HepG2 (cell line): Measurements from ENCODE around the gene ABCD1. TPM values are rescaled to one million over a fixed set of nuclear protein-coding genes. Genes with fewer than 3 reads are reported as not detected.

Experiments
- ATAC-seq: fragments of 200-7000 bp; cut with Tn5 transposase; 3 replicates; pipeline ENCODE4 v1.9.1; 2020; ENCODE audit warnings: mild to moderate bottlenecking, moderate library complexity
- BruUV-seq: library from RNA; stranded (reverse); fragments of 400-500 nt; replicated peaks from 2 replicates; lab custom pipeline; 2021; lab: Mats Ljungman, UMichigan
- CTCF ChIA-PET: fragments of 300-600 bp; formaldehyde crosslinking; extraction: SDS; loops from one replicate; lab custom pipeline; 2021; ENCODE audit warnings: low total read pairs, inconsistent platforms, low intra/inter-chr PET ratio; lab: Yijun Ruan, JAX
- POLR2A ChIA-PET: fragments of 350-600 bp; sonication (Branson Sonifier 250); formaldehyde crosslinking; loops from one replicate; lab custom pipeline; 2020; ENCODE audit warnings: antibody characterized with exemption, inconsistent platforms; lab: Yijun Ruan, JAX
- DNase-seq: peaks from one replicate; pipeline ENCODE4 v3.0.0-alpha.2; 2015; ENCODE audit warnings: low spot score
- FAIRE-seq: peaks from 3 replicates; lab custom pipeline; 2011; peaks lifted over from hg19 to GRCh38; lab: Jason Lieb, UNC
- H2AFZ ChIP-seq: one replicate; pipeline ENCODE4 v1.6.1; 2011; ENCODE audit warnings: low read length, inconsistent platforms
- H3K27ac ChIP-seq: fragments of 300-600 bp; 3 replicates; pipeline ENCODE4 v1.8.0; 2011; ENCODE audit warnings: mixed run types, mild to moderate bottlenecking, mixed read lengths, low read length, inconsistent platforms; ENCODE audit not compliant: insufficient read depth; ENCODE audit errors: extremely low read length
- H3K27me3 ChIP-seq, 2 experiments: fragments of 200-600 bp in 1 of 2; 2 replicates in 1 of 2; 3 replicates in 1 of 2; pipeline versions ENCODE4 v1.6.0 to v1.8.0; 2011; ENCODE audit warnings: low read length in 2 of 2, mild to moderate bottlenecking in 2 of 2, moderate library complexity in 2 of 2, inconsistent platforms in 1 of 2; ENCODE audit not compliant: insufficient read depth in 2 of 2, control insufficient read depth in 1 of 2
- H3K36me3 ChIP-seq, 2 experiments: fragments of 200-600 bp in 1 of 2; replicated peaks in 1 of 2; 2 replicates in 1 of 2; 3 replicates in 1 of 2; pipeline versions ENCODE4 v1.5.1 to v1.8.0; 2011; ENCODE audit warnings: low read length in 2 of 2, inconsistent platforms in 1 of 2; ENCODE audit not compliant: insufficient read depth in 2 of 2, control insufficient read depth in 1 of 2
- H3K4me1 ChIP-seq: 2 replicates; pipeline ENCODE4 v1.5.1; 2012; ENCODE audit warnings: low read length, inconsistent platforms; ENCODE audit not compliant: insufficient read depth
- H3K4me2 ChIP-seq: 2 replicates; pipeline ENCODE4 v1.6.0; 2011; ENCODE audit warnings: low read depth, low read length, inconsistent platforms
- H3K4me3 ChIP-seq, 3 experiments: fragments of 200-600 bp in 1 of 3; sonication (generic), shearing (Covaris generic) in 1 of 3; replicated peaks in 1 of 3; 2 replicates each; pipeline ENCODE4 v1.5.1; 2011 to 2016; ENCODE audit warnings: low read length in 3 of 3, inconsistent platforms in 2 of 3, low read depth in 2 of 3, mild to moderate bottlenecking in 2 of 3, control low read depth in 1 of 3, mixed read lengths in 1 of 3; ENCODE audit not compliant: insufficient read depth in 1 of 3
- H3K79me2 ChIP-seq: one replicate; pipeline ENCODE4 v1.6.1; 2011; ENCODE audit warnings: low read length, inconsistent platforms; ENCODE audit not compliant: insufficient read depth
- H3K9ac ChIP-seq: 2 replicates; pipeline ENCODE4 v1.6.0; 2011; ENCODE audit warnings: mild to moderate bottlenecking, low read depth, low read length, inconsistent platforms; ENCODE audit not compliant: insufficient read depth
- H3K9me3 ChIP-seq: 2 replicates; pipeline ENCODE4 v1.5.1; 2012; ENCODE audit warnings: mild to moderate bottlenecking, low read length
- H4K20me1 ChIP-seq: 2 replicates; pipeline ENCODE4 v1.6.0; 2011; ENCODE audit warnings: inconsistent platforms, mild to moderate bottlenecking, low read length, moderate library complexity; ENCODE audit not compliant: insufficient read depth
- ARID5B ChIP-seq: IDR thresholded peaks from 2 replicates; pipeline ENCODE4 v1.4.0; 2020; ENCODE audit warnings: mild to moderate bottlenecking, missing genetic modification reagents
- RBFOX2 ChIP-seq: fragments of 200-400 bp; formaldehyde crosslinking; IDR thresholded peaks from 2 replicates; pipeline ENCODE4 v1.6.1; 2017; ENCODE audit warnings: low read depth, mild to moderate bottlenecking, low read length
- WGBS: methylation state at CpG from one replicate; pipeline ENCODE4 v1.1.6; 2017; ENCODE audit warnings: low lambda C conversion rate; 5-methylcytosine and 5-hydroxymethylcytosine counted together
- in situ Hi-C: cut with HindIII; loops from 2 replicates; pipeline ENCODE4 v1.10.0; 2017; ENCODE audit warnings: low pct_unique_long_range_greater_than_20kb; ENCODE audit not compliant: extremely low pct_ligation_motif_present
- intact Hi-C: fragments of 100-400 bp; cut with micrococcal nuclease; formaldehyde crosslinking; loops from one replicate; pipeline ENCODE4 v1.10.0; 2022; ENCODE audit not compliant: unreplicated experiment
- polyA plus RNA-seq, 8 experiments: library from polyadenylated mRNA; depleted of rRNA in 3 of 8; stranded (reverse) in 7 of 8; unstranded in 1 of 8; fragments of >200 nt; fragmentation: Illumina TruSeq in 4 of 8; extraction: Trizol in 4 of 8; gene quantifications; 2 replicates each; pipeline versions ENCODE4 v1.2.1 to v1.2.3, GENCODE V29; 2011 to 2016; ENCODE audit warnings: low read depth in 4 of 8, missing spikeins in 1 of 8, mixed read lengths in 1 of 8; ENCODE audit not compliant: insufficient read depth in 1 of 8
- total RNA-seq, 5 experiments: library from RNA; depleted of rRNA; stranded (reverse); fragments of >200 nt; fragmentation: Illumina TruSeq; extraction: Trizol; gene quantifications; 2 replicates each; pipeline ENCODE4 v1.2.3, GENCODE V29; 2016; ENCODE audit warnings: low read depth in 1 of 5

The ABCD1 gene
- total and polyA plus RNA-seq, 2 of the 13 experiments (the other 11 are each of a cell fraction or from before 2014, with no cell fraction given) = 11.4 to 15.9 TPM

DNA sequence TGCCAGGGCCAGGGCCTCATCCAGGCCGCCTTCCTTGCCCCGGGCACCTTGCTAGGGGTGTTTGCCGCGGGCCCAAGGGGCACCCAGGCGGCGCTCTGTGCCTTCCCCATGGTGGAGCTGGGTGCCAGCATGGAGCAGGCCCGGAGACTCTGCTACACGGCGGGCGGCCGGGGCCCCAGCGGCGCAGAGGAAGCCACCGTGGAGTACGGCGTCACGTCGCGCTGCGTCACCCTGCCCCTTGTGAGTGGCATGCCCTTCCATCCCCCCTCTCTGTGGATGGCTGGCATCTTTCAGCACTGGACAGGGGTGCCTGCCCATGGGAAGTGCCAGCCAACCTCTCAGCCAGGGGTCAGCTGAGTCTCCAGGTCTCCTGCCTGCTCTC, 43.0 kb downstream of the ABCD1 start:
- FAIRE-seq = no peak
- H3K4me3 ChIP-seq = no peak overlapping the region
- intact Hi-C loops = loop anchor here (10.0 kb wide), 1 partner anchor 177 kb away; the partner anchor contains the start of gene RENBP
- POLR2A ChIA-PET = interaction anchor here (1.5 kb wide), 1 partner anchor 14 kb away, joined by 4 read pairs; no protein-coding TSS in a partner anchor
- no peaks in the 10 kb centered on the region for H3K79me2 ChIP-seq
- no peaks in the 10 kb centered on the region for H3K36me3 ChIP-seq
- H3K4me2 ChIP-seq = no peak overlapping the region
- no peak overlapping the region for H3K27ac ChIP-seq
- in situ Hi-C loops = no loop called here
- TF ChIP-seq RBFOX2 (0 out of 2 replicates have a peak, but pooled peaks have one; percentile 5), ARID5B (CRISPR knock-in tag) (no peak)
- TF ChIP-seq, all 625 proteins: peak for 1
- CTCF ChIA-PET = no interaction called here
- no peaks in the 10 kb centered on the region for H4K20me1 ChIP-seq
- H3K4me1 ChIP-seq = peaks cover 37% of the 10 kb centered on the region
- H3K9ac ChIP-seq = no peak overlapping the region
- ATAC-seq (no peak), DNase-seq (no peak)
- no peak overlapping the region for H2AFZ ChIP-seq
- no TSS peak for BruUV-seq
- H3K27me3 ChIP-seq = no peaks in the 10 kb centered on the region
- no CpG with 5 or more reads among the region's 20 CpGs for WGBS
- no peaks in the 10 kb centered on the region for H3K9me3 ChIP-seq
